Stomach (tissue), 9 donors: Measurements from ENCODE around the gene COBL. TPM values are rescaled to one million over a fixed set of nuclear protein-coding genes. Genes with fewer than 3 reads are reported as not detected.

ENCODE experiments used
- DNase-seq, 2 donors: peaks; one replicate each; pipeline versions ENCODE4 v3.0.0 to v3.0.0-alpha.2; 2013 to 2019
- H3K27ac ChIP-seq, 5 donors: fragments of 200-600 bp in 4 of 5; sonication (generic) in 4 of 5; one replicate each; pipeline ENCODE4 v1.5.1; 2013 to 2019; ENCODE audit warnings: mild to moderate bottlenecking in 1 of 5, moderate library complexity in 1 of 5
- H3K27me3 ChIP-seq, 3 donors: fragments of 200-600 bp; sonication (generic); one replicate each; pipeline ENCODE4 v1.5.1; 2017 to 2019; ENCODE audit warnings: mixed run types in 1 of 3
- H3K36me3 ChIP-seq, 4 donors: fragments of 200-600 bp; sonication (generic); 1 replicate in 3 of 4; 2 replicates in 1 of 4; pipeline ENCODE4 v1.5.1; 2016 to 2019
- H3K4me1 ChIP-seq, 4 donors: fragments of 200-600 bp; sonication (generic); one replicate each; pipeline ENCODE4 v1.5.1; 2016 to 2019
- H3K4me3 ChIP-seq, 4 donors: fragments of 200-600 bp; sonication (generic) in 3 of 4; one replicate each; pipeline ENCODE4 v1.5.1; 2016 to 2019; ENCODE audit warnings: mild to moderate bottlenecking in 1 of 4
- H3K9me3 ChIP-seq, 4 donors: fragments of 200-600 bp; sonication (generic); one replicate each; pipeline ENCODE4 v1.5.1; 2016 to 2019
- EP300 ChIP-seq: sonication (generic); formaldehyde crosslinking; IDR thresholded peaks from one replicate; pipeline ENCODE4 v1.6.1; 2017; ENCODE audit warnings: antibody characterized with exemption
- POLR2A ChIP-seq, 4 donors: fragments of 450-650 bp; IDR thresholded peaks; one replicate each; pipeline ENCODE4 v1.6.1; 2016; ENCODE audit warnings: antibody characterized with exemption in 4 of 4, control low read depth in 2 of 4, mild to moderate bottlenecking in 1 of 4, moderate library complexity in 1 of 4
- POLR2AphosphoS5 ChIP-seq, 3 donors: sonication (generic); formaldehyde crosslinking; IDR thresholded peaks; one replicate each; pipeline ENCODE4 v1.6.1; 2016; ENCODE audit warnings: antibody characterized with exemption in 3 of 3
- WGBS, 5 donors: extraction: QIAGEN DNeasy Blood & Tissue Kit in 3 of 5; methylation state at CpG; one replicate each; pipeline versions ENCODE4 v1.1.5 to v1.1.7; 2013 to 2018; 5-methylcytosine and 5-hydroxymethylcytosine counted together
- intact Hi-C: fragments of 100-400 bp; cut with DNase I; formaldehyde crosslinking; loops from one replicate; pipeline ENCODE4 v1.15.1; 2023; ENCODE audit warnings: low total_unique reads
- polyA plus RNA-seq, 3 donors: library from polyadenylated mRNA; stranded (reverse); fragments of 200-250 nt; gene quantifications; one replicate each; pipeline ENCODE4 v1.2.3, GENCODE V29; 2013
- total RNA-seq, 5 donors: library from RNA; depleted of rRNA; stranded (reverse); fragments of >200 nt; gene quantifications; one replicate each; pipeline versions ENCODE4 v1.1.0 to v1.2.3, GENCODE V29; 2014 to 2016
- TF ChIP-seq, protein P1 (sequence below), 7 experiments: fragments of 450-650 bp in 4 of 7; fragments of 200-600 bp in 3 of 7; sonication (generic) in 3 of 7; IDR thresholded peaks; one replicate each; pipeline ENCODE4 v1.5.1; 2016 to 2019; ENCODE audit warnings: antibody characterized with exemption in 7 of 7, control low read depth in 2 of 7, mild to moderate bottlenecking in 1 of 7
- donor health status: healthy with polysubstance abuse.
- donor health status: Bipolar disorder and iron deficiency.
- donor health status: healthy.

The COBL gene
- total and polyA plus RNA-seq, 8 donors: 4.9 to 79.9 (median 16.0) TPM

DNA sequence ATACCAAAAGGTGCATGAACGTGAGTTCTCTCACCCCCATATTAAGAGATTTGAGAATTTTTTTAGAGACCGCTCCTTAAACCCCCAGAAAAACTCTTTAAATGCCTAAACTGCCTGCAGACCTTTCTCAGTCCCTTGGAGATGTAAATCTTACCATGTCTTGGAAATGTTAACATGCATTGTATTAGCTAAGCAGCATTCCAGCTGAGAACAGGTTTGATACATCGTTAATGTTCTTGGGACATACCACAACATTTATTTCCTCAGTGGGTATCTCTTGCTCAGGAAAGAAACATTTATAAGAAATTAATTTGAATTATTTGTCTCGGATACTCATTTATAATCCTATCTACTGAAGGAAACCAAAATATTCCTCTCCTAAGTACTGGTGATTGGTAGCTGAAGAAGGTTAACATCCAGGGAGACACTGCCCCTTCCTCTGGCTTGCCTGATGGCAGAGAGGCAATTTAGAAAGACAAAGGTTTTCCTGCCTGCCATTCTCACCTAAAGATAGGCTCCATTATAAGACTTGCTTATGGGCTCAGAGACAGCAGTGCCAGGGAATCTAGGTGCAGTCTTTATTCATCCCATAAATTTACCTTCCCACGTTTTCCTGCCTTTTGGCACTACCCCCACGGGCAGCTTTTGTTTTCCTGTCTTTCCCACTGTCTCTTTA is 141.2 kb downstream of the COBL start:
- H3K9me3 ChIP-seq: no peaks in the 10 kb centered on the region
- 65 to 79% (median 75%) methylated on average over 6 of the region's 6 CpGs for WGBS, 5 donors
- TF ChIP-seq EP300 (no peak), POLR2A (IDR thresholded peaks at IDR 0.05) (no peak), POLR2AphosphoS5 (IDR thresholded peaks at IDR 0.05) (no peak)
- H3K4me1 ChIP-seq: no peaks in the 10 kb centered on the region
- no peaks in the 10 kb centered on the region for H3K27me3 ChIP-seq
- H3K36me3 ChIP-seq: no peaks in the 10 kb centered on the region
- intact Hi-C loops: no loop called here
- DNase-seq: no peak
- no peak overlapping the region for H3K4me3 ChIP-seq
- no peak overlapping the region for H3K27ac ChIP-seq

DNA sequence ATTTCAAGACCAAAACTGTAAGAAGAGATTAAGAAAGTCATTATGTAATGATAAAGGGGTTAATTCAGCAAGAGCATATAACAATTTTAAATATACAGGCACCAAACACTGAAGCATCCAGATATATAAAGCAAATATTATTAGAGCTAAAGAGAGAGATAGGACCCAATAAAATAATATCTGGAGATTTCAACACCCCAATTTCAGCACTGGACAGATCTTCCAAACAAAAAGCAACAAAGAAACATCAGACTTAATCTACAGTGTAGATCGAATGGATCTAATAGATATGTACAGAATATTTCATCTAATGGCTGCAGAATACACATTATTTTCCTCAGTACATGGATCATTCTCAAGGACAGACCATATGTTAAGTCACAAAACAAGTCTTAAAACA is 151.3 kb downstream of the COBL start:
- intact Hi-C loops: no loop called here
- H3K27ac ChIP-seq: no peak overlapping the region
- no peak overlapping the region for H3K4me3 ChIP-seq
- no peaks in the 10 kb centered on the region for H3K36me3 ChIP-seq
- peaks cover 0 to 17% (median 10%) of the 10 kb centered on the region in 4 donors for H3K4me1 ChIP-seq
- H3K9me3 ChIP-seq: no peaks in the 10 kb centered on the region
- no peak for DNase-seq
- no peaks in the 10 kb centered on the region for H3K27me3 ChIP-seq
- TF ChIP-seq, protein P1, sequence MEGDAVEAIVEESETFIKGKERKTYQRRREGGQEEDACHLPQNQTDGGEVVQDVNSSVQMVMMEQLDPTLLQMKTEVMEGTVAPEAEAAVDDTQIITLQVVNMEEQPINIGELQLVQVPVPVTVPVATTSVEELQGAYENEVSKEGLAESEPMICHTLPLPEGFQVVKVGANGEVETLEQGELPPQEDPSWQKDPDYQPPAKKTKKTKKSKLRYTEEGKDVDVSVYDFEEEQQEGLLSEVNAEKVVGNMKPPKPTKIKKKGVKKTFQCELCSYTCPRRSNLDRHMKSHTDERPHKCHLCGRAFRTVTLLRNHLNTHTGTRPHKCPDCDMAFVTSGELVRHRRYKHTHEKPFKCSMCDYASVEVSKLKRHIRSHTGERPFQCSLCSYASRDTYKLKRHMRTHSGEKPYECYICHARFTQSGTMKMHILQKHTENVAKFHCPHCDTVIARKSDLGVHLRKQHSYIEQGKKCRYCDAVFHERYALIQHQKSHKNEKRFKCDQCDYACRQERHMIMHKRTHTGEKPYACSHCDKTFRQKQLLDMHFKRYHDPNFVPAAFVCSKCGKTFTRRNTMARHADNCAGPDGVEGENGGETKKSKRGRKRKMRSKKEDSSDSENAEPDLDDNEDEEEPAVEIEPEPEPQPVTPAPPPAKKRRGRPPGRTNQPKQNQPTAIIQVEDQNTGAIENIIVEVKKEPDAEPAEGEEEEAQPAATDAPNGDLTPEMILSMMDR (IDR thresholded peaks at IDR 0.05): no peak
- no peak for TF ChIP-seq POLR2A (IDR thresholded peaks at IDR 0.05)
- no peak for TF ChIP-seq EP300
- TF ChIP-seq POLR2AphosphoS5 (IDR thresholded peaks at IDR 0.05): no peak
- 72 to 87% (median 83%) methylated on average over 1 of the region's 1 CpG for WGBS, 5 donors

DNA sequence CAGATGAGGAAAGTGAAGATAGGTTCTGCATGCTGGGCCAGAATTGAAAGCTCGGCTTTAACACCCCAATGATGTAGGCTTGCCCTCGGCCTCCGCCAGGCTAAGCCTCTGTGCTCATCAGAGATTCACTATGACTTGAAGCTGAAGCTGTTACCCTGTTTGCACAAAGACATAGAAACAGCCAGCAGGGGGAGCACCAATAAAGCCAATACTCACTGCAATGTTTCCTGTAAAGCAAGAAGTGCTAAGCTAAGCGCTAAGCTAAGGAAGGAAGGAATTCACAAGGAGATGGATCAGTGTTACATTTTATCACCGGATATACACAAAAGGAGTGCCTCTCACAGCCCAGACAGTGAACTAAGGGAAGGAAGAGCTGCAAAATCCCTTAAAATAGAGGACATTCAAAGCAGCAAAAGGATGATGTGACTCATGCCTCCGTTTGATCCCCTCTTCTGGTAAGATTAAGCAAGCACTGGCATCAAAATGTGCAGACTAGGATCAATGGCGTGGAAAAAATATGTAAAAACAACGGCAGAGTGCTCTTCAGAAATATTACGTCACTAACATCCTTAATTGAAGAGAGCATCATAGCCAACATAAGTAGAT is 153.8 kb downstream of the COBL start:
- Histone ChIP-seq H3K9me3 (no peaks in the 10 kb centered on the region), H3K4me3 (no peak overlapping the region), H3K27me3 (no peaks in the 10 kb centered on the region), H3K36me3 (no peaks in the 10 kb centered on the region), H3K4me1 (peaks cover 0 to 19% (median 11%) of the 10 kb centered on the region in 4 donors), H3K27ac (no peak overlapping the region)
- intact Hi-C loops: loop anchor here (5.0 kb wide), 2 partner anchors 204 to 696 kb away; no protein-coding TSS in a partner anchor
- TF ChIP-seq EP300 (no peak), POLR2AphosphoS5 (IDR thresholded peaks at IDR 0.05) (peak in 1 of 3 donors; percentile 53)
- TF ChIP-seq, protein P1 (IDR thresholded peaks at IDR 0.05): peak in 5 of 7 experiments; percentile 53 to 83 (median 78)
- peak; percentile 81 to 94 for DNase-seq
- WGBS, 5 donors: 18 to 28% (median 25%) methylated on average over 9 of the region's 9 CpGs

DNA sequence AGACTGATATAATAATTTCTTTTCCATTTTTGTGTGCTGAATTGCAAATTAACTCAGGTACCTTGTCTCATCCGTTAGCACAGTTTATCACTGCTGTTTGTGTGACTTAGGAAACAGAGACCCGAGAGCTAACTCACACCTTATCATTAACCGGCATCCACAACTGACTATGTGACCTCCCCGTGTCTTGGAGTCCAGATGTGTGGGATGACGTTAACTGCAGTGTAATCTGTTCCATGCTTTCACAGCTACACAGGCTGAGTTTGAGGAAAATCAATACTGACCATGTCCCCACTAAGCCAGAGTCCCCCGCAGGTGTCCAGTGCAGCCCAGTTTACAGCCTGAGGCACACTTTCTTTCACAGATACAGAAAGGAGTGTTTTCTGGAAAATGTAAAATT is 154.7 kb downstream of the COBL start:
- intact Hi-C loops: loop anchor here (5.0 kb wide), 2 partner anchors 205 to 695 kb away; no protein-coding TSS in a partner anchor
- peaks cover 0 to 19% (median 11%) of the 10 kb centered on the region in 4 donors for H3K4me1 ChIP-seq
- no peaks in the 10 kb centered on the region for H3K27me3 ChIP-seq
- TF ChIP-seq POLR2AphosphoS5 (IDR thresholded peaks at IDR 0.05) (no peak), EP300 (no peak), POLR2A (IDR thresholded peaks at IDR 0.05) (no peak)
- TF ChIP-seq, protein P1 (IDR thresholded peaks at IDR 0.05): no peak
- H3K36me3 ChIP-seq: no peaks in the 10 kb centered on the region
- no peak for DNase-seq
- no peak overlapping the region for H3K4me3 ChIP-seq
- 85 to 93% (median 86%) methylated on average over 6 of the region's 6 CpGs for WGBS, 5 donors
- no peak overlapping the region for H3K27ac ChIP-seq
- no peaks in the 10 kb centered on the region for H3K9me3 ChIP-seq
